SHP77 (cell line): ENCODE results near the gene PLEKHH2.
A peak's percentile ranks its signal among the peaks of the same experiment; 100 is the strongest.
"Not testable (repeated sequence)": the region's sequence is repeated elsewhere in the genome, so short reads cannot be mapped to it uniquely, and the experiment has no call there.

Experiments used
- DNase-seq, 2 experiments: peaks; one replicate each; lab custom pipeline; 2025; lab: John Stamatoyannopoulos, UW

Gene PLEKHH2

DNA sequence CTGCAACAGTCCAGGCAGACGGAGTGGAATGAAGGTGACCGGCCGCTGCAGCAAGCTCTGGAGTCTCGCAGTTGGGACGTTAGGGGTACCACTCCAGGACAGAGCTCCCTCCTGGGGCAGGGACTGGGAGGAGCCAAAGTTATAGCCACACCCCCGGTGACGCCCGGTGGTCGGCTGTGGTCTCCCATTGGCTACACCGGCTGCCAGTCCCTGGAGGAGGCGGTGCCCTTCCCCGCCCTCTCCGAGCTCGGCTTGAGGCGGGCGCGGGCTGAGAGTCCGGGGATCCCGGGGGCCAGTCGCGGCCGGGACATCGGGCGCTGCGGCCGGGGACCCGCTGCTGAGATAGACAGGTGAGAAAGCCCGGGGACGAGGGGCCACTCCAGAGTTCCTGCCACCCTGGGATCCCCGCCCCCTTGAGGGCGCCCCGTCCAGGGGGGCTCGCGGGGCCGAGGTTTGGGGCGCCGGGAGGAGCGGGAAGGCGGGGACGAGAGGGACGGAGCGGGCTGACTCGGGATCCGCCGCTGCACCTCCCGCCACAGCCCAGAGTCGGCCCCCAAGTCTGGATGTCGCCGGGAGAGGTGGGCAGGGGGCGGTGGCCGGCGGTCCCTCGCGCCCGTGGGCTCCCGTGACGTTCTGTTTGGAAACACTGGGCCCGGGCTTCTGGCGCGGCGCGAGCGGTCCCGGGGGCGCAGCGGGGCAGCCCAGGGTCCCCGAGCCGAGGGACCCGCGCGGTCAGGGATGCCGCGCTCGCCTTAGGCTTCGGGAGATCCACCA, at the start of gene PLEKHH2:
PLEKHH2 (plus strand) TSS at position 231 of the 774 bp plus-strand sequence. CDS start 7,414 bp downstream, outside the sequence.
- DNase-seq: peak; percentile 60 to 63

DNA sequence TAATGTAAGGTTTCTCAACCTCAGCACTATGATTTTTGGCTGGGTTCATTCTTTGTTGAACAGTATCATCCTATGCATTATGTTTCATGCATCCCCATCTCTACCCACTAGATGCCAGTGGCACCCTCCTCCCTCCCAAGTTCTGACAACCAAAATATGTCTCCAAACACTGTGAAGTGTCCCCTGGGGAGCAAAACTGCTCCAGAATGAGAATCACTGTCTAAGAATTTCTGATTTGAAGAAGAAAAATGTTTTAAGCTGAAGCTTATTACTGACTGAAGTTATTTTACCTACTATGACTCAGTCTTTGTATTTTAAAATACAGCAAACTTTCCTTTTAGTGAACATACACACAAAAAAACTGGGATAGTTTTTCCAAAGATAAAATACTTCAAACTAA, 44.6 kb upstream of the PLEKHH2 start:
- DNase-seq: no peak

DNA sequence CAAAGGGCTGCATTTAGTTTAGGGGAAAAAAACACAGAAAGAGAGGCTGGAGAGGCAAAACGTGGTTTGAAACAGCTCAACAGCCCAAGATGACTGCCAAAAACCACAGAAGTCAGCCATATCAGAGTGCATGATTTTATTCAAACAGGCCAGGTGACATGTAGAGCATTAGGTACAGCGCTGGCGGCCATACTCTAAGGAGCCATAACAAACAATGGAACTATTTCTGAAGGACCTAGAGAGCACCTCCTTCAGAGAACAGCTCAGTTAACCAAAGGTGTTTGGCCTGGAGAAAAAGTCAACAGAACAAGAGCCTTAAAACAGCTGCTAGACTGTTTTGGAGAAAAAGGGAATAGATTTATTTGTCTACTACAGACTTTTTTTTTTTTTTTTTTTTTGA, 43.8 kb upstream of the PLEKHH2 start:
- no peak for DNase-seq

DNA sequence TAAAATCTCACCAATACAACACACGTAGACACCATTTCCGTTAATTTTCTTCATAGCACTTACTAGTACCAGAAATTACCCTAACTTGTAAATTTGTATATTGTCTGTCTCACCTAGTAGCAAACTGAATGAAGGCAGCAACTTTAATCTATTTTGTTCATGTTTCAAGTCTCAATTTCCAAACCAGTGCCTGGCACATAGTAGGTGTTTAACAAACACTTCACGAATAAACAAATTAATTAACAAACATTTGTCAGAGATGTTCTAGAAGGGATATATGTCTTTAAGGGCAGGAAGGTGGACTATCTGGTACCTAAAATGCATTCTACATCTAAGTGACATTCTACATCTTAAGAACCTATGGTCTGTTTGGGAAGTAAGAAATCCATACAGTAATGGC, 42.2 kb upstream of the PLEKHH2 start:
- DNase-seq: no peak

DNA sequence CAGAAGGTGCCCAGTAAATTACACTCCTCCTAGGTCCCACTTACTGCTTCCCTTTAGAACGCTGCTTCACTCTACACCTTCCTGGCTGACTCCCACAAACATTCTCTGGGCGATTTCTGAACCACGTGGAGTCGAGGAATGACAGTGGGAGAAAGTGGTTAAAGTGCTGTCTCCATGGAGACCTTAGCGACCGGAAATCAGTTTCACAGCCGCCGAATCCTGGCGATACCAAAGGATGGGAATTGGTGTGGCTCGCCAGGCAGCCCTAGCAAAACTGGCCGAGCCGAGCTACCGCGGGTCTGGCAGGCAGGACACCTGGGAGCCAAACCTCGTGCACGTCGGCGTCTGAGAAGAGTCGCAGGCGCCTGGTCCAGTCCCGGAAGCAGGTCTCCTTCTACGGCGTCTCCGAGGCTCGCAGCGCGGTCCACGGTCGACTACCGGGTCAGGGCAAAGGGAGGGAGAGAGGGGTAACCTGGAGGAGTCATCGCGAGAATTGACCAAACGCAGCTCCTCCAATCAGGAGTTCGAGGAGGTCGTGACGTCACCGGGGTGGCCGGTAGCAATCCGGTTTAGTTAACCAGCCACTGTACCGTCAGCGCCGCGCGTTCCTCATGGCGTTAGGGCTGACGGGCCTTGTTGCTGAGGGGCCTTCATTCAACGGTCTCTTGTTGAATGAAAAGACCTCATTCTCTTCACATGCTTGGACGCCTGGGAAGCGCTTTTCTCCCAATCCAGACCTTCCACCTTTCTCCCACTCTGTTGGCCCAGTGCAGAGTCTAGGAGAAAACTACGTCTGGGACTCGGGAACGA, 41.3 kb upstream of the PLEKHH2 start, which contains the start of gene THADA:
THADA (minus strand) TSS at position 436 of the 810 bp plus-strand sequence. CDS start 3,646 bp downstream, outside the sequence.
- DNase-seq: peak; percentile 97 to 99

DNA sequence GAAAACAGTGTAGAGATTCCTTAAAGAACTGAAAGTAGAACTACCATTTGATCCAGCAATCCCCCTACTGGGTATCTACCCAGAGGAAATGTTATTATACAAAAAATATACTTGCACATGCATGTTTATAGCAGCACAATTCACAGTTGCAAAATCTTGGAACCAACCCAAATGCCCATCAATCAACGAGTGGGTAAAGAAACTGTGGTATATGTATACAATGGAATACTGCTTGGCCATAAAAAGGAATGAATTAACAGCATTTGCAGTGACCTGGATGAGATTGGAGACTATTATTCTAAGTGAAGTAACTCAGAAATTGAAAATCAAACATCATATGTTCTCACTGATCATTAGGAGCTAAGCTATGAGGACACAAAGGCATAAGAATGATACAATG, 36.5 kb upstream of the PLEKHH2 start:
- not testable (repeated sequence) for DNase-seq

DNA sequence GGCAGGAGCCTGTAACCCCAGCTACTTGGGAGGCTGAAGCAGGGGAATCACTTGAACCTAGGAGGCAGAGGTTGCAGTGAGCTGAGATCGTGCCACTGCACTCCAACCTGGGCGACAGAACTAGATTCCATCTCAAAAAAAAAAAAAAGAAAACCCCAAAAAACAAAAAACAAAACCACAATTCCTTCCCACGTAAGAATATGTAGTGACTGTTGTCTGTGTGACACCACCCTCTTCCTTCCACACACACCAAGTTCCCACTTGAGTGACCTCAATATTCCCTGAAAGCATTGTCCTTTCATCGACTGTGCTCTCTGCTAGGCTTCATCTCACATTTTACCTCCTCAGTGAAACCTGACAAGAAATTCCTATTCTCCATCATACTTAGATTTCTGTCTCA, 32.4 kb upstream of the PLEKHH2 start:
- DNase-seq: no peak

DNA sequence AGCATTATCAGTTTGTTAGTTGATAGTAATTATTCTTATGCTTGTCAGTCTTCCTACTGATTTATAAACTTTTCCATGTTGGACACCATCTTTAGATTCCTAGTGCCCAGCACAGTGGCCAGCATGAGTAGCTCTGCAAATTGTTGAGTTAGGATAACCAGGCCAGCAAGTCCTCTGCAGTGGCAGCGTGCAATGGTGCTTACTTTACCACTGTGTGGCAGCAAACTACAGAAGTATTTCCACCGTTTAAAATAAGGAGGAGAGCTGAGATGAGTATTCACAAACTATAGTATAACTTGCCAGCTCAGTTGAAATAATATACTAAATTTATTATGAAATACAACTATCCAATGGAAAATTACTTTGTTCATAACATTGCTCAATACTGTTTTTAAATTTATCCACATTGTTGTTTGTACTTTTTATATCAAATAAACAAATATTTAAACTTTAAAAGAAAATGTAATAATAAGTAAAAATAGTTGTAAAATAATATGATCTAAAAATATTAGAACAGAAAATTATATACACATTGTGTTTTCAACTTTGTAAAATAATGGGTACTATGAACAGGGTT, 31.9 kb upstream of the PLEKHH2 start:
- peak; percentile 50 to 57 for DNase-seq

DNA sequence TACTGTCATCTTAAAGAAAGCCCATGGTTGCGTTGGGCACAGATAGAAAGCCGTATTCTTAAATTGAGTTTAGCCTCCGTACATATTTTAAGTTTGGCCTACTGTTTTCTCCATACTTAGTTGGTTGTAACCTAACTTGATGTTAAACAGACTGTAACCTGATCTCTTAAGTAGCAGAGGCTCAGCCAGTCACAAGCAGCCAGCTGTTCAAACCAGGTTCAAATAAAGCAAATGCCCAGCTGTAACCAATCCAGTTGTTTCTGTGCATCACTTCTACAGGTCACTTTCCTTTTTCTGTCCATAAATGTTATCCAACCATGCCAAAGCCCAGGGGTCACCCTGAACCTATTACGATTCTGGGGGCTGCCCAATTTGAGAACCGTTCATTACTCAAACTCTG, 31.2 kb upstream of the PLEKHH2 start:
- DNase-seq: peak; percentile 27 to 35

DNA sequence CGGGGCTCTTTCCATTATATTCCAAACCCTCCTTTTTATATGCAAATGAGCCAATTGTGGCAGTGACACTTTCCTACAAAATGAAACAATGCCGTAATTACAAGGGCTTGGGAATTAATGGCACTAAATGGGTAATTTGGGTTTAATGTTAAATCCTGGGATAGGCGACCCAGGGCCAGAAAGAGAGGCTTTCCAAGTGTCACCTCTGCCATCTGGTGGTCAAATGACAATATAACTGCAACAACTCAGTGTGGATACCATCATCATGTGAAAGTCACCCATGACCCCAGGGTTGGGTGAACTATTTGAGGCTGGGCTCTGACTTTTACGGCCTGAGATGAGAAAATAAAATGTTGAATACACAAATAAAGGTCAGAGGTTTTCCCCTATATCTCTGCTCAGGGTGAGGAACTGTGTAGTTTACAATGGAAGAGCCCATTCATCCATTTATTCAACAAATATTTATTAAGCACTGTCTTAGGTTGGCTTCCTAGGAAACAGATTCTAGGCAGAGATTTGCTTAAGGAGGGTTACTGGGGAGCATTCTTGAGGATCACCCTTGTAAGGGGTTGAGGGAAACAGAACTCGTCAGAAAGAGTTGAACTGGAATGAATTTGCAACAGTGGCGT, 27.7 kb upstream of the PLEKHH2 start:
- peak; percentile 39 to 61 for DNase-seq

DNA sequence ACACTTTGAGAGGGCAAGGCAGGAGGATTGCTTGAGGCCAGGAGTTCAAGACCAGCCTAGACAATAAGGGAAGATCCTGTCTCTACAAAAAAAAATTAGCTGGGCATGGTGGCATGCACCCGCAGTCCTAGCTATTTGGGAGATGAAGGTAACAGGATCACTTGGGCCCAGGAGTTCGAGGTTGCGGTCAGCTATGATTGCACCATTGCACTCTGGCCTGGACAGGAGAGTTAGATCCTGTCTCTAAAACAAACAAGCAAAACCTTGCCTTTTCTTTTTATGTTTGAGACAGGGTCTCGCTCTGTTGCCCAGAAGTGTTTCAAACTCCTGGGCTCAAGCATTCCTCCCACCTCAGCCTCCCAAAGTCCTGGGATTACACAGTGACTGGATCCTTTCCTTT, 26.7 kb upstream of the PLEKHH2 start:
- no peak for DNase-seq

DNA sequence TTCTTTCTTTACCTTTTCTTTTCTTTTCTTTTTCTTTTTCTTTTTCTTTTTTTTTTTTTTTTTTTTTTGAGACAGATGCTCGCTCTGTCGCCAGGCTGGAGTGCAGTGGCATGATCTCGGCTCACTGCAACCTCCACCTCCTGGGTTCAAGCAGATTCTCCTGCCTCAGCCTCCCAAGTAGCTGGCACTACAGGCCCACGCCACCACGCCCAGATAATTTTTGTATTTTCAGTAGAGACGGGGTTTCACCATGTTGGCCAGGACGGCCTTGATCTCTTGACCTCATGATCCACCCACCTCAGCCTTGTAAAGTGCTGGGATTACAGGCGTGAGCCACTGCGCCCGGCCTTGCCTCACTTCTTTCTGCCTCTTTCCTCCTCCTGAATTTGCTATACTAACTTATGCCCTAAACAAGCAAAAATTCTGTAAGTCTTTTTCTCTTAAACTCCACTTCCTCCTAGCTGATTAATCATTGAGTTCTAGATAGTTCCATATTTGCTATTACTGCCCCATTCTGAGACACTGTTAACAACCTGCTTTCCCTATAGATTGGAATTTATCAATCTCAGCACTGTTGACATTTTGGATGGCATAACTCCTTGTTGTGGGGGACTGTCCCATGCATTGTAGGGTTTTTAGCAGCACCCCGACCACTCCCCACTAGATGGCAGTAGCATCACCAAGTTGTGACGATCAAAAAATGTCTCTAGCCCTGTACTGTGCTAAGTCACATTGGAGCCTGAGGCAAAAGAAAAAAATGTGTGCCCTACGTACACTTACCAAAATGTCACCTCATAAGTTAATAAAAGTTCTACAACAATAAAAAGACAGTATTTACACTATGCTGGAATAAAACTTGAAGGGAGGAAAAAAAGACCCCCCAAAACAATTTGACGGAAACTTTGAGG, 24.8 kb upstream of the PLEKHH2 start:
- peak; percentile 65 to 66 for DNase-seq

DNA sequence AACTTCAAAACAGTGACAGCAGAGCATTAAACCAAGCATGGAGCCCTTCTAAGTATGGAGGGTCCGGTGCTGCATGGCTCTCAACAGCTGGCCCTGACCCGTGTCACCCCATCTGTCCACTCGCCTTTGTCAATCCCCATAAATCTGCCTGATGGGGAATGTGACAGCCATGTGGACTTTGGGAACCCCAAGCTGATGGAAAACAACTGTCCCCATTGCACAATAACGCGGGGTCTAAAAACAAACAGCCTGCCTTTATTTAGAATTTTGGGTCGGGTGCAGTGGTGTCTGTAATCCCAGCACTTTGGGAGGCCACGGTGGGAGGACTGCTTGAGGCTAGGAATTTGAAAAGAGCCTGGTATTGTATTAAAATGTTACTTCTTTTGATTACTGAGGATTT, 24.1 kb upstream of the PLEKHH2 start:
- DNase-seq: no peak

DNA sequence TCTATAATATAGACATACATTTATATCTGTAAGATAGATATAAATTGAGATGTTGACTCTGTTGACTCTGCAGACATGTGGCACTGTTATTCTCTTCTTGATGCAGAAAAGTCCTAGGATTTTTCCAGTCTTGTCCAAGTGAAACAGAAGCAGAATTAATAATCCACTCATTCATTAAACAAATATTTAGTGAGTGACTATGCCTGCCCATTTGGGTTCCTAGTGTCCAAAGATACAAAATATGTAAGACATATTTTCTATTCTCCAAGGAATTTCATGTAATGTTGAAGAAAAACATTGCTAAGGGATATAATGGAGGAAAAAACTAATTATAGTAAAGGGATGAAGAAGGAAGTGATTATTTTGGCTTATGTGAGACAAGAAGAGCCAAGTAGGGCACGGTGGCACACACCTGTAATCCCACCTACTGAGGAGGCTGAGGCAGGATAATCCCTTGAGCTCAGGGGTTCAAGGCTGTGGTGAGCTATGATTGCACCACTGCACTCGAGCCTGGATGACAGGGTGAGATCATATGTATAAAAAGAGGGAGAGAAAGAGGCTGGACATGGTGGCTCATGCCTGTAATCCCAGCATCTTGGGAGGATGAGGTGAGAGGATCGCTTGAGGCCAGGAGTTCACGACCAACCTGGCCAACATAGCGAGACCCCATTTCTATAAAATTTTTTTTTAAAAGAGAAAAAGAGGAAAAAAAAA, 19.9 kb upstream of the PLEKHH2 start:
- DNase-seq: no peak

DNA sequence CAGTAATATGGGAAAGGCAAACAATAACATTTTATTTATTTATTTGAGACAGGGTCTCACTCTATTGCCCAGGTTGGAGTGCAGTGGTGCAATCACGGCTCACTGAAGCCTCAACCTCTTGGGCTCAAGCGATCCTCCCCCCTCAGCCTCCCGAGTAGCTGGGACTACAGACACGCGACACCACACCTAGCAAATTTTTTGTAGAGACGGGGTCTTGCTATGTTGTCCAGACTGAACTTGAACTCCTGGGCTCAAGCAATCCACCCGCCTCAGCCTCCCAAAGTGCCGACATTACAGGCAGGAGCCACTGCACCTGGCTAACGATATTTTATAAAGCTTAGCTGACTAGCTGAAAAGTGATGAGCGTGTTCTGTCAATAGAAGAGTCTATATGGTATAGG, 17.5 kb upstream of the PLEKHH2 start:
- DNase-seq: no peak

DNA sequence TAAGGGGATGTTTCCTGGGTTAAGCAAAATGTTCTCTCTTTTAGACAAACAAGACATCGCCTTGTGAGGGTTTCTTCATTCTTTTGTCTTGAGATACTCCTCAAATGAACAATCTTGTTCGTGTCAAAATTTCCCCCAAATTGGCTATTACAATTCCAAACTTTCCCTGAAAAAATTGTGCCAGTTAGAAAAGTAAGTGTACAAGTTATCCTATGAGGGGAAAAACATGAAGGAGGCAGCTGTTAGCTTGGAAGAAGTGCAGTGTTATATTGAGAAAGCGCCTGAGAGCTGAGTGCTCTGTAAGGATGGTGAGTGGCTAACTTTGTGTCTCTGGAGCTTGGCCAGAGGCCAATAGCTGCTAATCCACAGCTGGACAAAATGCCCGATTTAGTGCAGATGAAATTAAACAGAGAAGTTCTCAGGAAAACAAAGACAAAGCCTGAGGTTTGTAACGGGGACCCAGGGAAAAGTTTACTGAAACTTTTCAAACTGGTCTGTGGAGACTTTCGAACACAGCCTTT, 14.1 kb upstream of the PLEKHH2 start:
- no peak for DNase-seq

DNA sequence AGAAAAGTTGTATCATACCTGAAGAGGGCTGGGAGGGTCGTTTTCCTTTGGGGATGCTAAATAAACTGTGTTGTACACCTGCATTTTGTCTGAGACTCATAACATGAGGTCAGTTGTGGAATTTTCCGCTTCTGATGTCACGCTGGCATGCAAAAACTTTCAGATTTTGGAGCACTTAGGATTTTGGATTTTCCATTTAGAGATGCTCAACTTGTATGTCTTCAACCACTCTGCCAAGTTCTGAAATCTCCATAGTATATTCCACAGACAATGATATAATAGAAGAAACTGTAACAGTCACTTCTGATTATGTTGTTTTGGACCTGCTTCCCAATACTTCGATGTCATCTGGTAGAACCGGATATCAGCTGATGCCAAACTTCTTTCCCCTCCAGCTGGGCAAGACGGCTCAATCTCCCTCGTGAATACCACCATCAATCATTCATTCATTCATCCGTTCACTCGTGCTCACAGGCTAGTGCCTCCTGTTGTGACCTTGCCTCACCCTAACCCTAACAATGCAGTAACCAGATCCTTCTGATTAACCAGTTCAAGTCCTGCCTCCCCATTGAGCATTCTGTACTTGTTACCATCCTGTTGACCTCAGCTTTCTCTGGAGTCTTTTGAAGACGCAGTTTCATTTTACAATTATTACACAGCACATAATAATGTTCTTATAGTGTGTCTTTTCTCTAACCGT, 5.3 kb upstream of the PLEKHH2 start:
- no peak for DNase-seq

DNA sequence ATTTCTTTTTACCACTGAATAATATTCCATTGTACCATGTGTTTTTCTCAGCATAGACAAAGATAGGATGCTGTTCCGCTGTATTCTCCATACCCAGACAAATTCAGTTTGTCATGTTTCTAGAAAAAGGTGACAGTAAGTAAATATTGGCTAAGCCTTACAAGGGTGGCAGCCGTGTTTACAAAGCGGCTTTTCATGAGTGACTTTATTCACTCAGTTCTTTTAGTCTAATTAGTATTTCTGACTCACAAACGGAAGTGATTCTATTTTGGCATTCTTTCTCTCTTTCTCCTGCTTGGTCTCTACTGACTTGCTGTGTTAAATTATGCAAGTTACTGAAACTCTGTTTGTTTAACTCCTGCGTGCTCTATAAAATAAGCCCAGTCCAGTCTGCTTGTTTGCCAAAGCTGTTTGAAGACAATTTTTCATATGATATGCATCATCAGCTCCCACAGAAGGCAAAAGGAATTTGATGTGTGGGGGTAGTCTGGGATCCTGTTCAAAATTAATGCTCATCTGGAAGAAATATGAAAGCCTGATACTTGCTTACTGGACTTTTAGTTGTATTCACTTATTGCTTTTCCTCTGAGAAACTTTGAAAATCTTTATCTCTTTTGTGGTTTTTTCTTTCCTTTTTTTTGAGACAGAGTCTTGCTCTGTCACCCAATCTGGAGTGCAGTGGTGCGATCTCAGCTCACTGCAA, 2.3 kb upstream of the PLEKHH2 start:
- DNase-seq: peak; percentile 88 to 95

DNA sequence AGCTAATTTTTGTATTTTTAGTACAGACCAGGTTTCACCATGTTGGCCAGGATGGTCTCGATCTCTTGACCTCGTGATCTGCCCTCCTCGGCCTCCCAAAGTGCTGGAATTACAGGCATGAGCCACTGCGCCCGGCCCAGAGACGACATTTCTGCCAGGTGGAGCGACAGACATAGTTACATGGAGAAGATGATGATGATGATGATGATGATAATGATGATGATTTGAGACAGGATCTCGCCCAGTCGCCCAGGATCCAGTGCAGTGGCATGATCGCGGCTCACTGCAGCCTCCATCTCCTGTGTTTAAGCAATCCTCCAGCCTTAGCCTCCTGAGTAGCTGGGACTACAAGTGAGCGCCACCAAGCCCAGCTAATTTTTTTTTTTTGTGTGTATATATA, 907 bp upstream of the PLEKHH2 start:
- DNase-seq: not testable (repeated sequence)
